HCT116 (cell line): ENCODE measurements around the gene CARD8. TPM values are rescaled to one million over a fixed set of nuclear protein-coding genes. Genes with fewer than 3 reads are reported as not detected.
"Not testable (repeated sequence)": the region's sequence is repeated elsewhere in the genome, so short reads cannot be mapped to it uniquely, and the experiment has no call there.

Source experiments
- ATAC-seq: fragments of 200-7000 bp; cut with Tn5 transposase; 2 replicates; pipeline ENCODE4 v1.9.1; 2020; ENCODE audit warnings: mild to moderate bottlenecking, moderate library complexity
- BruUV-seq: library from RNA; stranded (reverse); fragments of 400-500 nt; replicated peaks from 2 replicates; lab custom pipeline; 2021; lab: Mats Ljungman, UMichigan
- CTCF ChIA-PET: fragments of 300-600 bp; sonication (Branson Sonifier 250); formaldehyde crosslinking; loops from one replicate; lab custom pipeline; 2021; ENCODE audit warnings: antibody characterized with exemption; lab: Charles Lee
- POLR2A ChIA-PET: fragments of 300-600, 350-600 bp; sonication (Branson Sonifier 250); formaldehyde crosslinking; loops from one replicate; lab custom pipeline; 2021; ENCODE audit warnings: antibody characterized with exemption; lab: Charles Lee
- RAD21 ChIA-PET, 2 experiments: fragments of 300-600 bp; sonication (Branson Sonifier 250); formaldehyde crosslinking; loops; one replicate each; lab custom pipeline; 2023; ENCODE audit warnings: low total read pairs in 2 of 2; ENCODE audit not compliant: uncharacterized antibody in 2 of 2, unreplicated experiment in 2 of 2, low non-redundant PET in 1 of 2; lab: Charles Lee
- DNase-seq: peaks from one replicate; pipeline ENCODE4 v3.0.0-alpha.2; 2010; ENCODE audit warnings: low read depth, low spot score
- H2AFZ ChIP-seq: fragments of 200-600 bp; shearing (Covaris generic), sonication (generic); 2 replicates; pipeline ENCODE4 v1.6.1; 2017; ENCODE audit warnings: low read depth, mixed run types, mixed read lengths, antibody characterized with exemption, low read length; ENCODE audit not compliant: poor library complexity, severe bottlenecking
- H3K27ac ChIP-seq: 2 replicates; pipeline ENCODE4 v1.5.1; 2012; ENCODE audit warnings: low read depth, low read length
- H3K27me3 ChIP-seq: fragments of 200-600 bp; sonication (generic); 2 replicates; pipeline ENCODE4 v1.6.1; 2016; ENCODE audit warnings: mixed run types, low read length, mixed read lengths; ENCODE audit not compliant: insufficient read depth
- H3K36me3 ChIP-seq, 2 experiments: fragments of 200-500 bp in 1 of 2; fragments of 200-600 bp in 1 of 2; sonication (Bioruptor generic) in 1 of 2; sonication (generic) in 1 of 2; 2 replicates each; pipeline versions ENCODE4 v1.5.1 to v1.6.1; 2014 to 2016; ENCODE audit warnings: low read length in 2 of 2, inconsistent platforms in 1 of 2, mixed read lengths in 1 of 2, mixed run types in 1 of 2; ENCODE audit not compliant: insufficient read depth in 2 of 2, control insufficient read depth in 1 of 2
- H3K4me1 ChIP-seq, 2 experiments: fragments of 200-600 bp in 1 of 2; sonication (generic) in 1 of 2; 2 replicates each; pipeline versions ENCODE4 v1.5.1 to v1.6.1; 2012 to 2017; ENCODE audit warnings: low read length in 2 of 2, inconsistent platforms in 1 of 2, mild to moderate bottlenecking in 1 of 2, mixed read lengths in 1 of 2, mixed run types in 1 of 2, moderate library complexity in 1 of 2; ENCODE audit not compliant: insufficient read depth in 2 of 2, control insufficient read depth in 1 of 2
- H3K4me2 ChIP-seq: fragments of 200-600 bp; sonication (generic); 2 replicates; pipeline ENCODE4 v1.6.1; 2017; ENCODE audit warnings: mixed run types, low read length, mixed read lengths
- H3K4me3 ChIP-seq, 2 experiments: fragments of 200-600 bp in 1 of 2; sonication (generic) in 1 of 2; replicated peaks in 1 of 2; 2 replicates each; pipeline ENCODE4 v1.5.1; 2011 to 2016; ENCODE audit warnings: low read length in 2 of 2, control low read depth in 1 of 2, low read depth in 1 of 2, mild to moderate bottlenecking in 1 of 2, mixed read lengths in 1 of 2, mixed run types in 1 of 2
- H3K79me2 ChIP-seq: fragments of 200-600 bp; sonication (generic); 2 replicates; pipeline ENCODE4 v1.6.1; 2017; ENCODE audit warnings: mild to moderate bottlenecking, mixed run types, low read length, moderate library complexity, mixed read lengths; ENCODE audit not compliant: insufficient read depth
- H3K9ac ChIP-seq: fragments of 200-600 bp; sonication (generic); 2 replicates; pipeline ENCODE4 v1.6.1; 2016; ENCODE audit warnings: low read length, mixed read lengths
- H3K9me2 ChIP-seq: fragments of 200-600 bp; sonication (generic), shearing (Covaris generic); 2 replicates; pipeline ENCODE4 v1.6.1; 2017; ENCODE audit warnings: mixed run types, mild to moderate bottlenecking, moderate library complexity; ENCODE audit not compliant: insufficient read depth
- H3K9me3 ChIP-seq, 2 experiments: fragments of 200-500 bp in 1 of 2; fragments of 200-600 bp in 1 of 2; sonication (Bioruptor generic) in 1 of 2; sonication (generic) in 1 of 2; 2 replicates each; pipeline ENCODE4 v1.6.1; 2014 to 2017; ENCODE audit warnings: low read length in 2 of 2, mixed read lengths in 2 of 2, inconsistent platforms in 1 of 2, low read depth in 1 of 2, mild to moderate bottlenecking in 1 of 2, mixed run types in 1 of 2, moderate library complexity in 1 of 2; ENCODE audit not compliant: control insufficient read depth in 1 of 2, insufficient read depth in 1 of 2
- H4K20me1 ChIP-seq: fragments of 200-600 bp; sonication (generic), shearing (Covaris generic); 2 replicates; pipeline ENCODE4 v1.6.1; 2017; ENCODE audit warnings: mixed run types, mild to moderate bottlenecking, moderate library complexity; ENCODE audit not compliant: insufficient read depth
- EGR1 ChIP-seq: IDR thresholded peaks from 2 replicates; pipeline ENCODE4 v1.6.1; 2012; ENCODE audit warnings: low read depth
- ELF1 ChIP-seq: IDR thresholded peaks from 2 replicates; pipeline ENCODE4 v1.6.1; 2012; ENCODE audit warnings: low read depth, borderline replicate concordance
- POLR2A ChIP-seq: IDR thresholded peaks from 2 replicates; pipeline ENCODE4 v1.7.0; 2011; ENCODE audit warnings: borderline replicate concordance; ENCODE audit not compliant: insufficient read depth, insufficient read length; ENCODE audit errors: extremely low read depth
- SRF ChIP-seq: IDR thresholded peaks from 2 replicates; pipeline ENCODE4 v1.6.1; 2012; ENCODE audit warnings: low read depth
- intact Hi-C: fragments of 100-400 bp; cut with micrococcal nuclease; formaldehyde crosslinking; loops from 2 replicates; pipeline ENCODE4 v1.10.0; 2022
- total RNA-seq: library from RNA; stranded (reverse); gene quantifications from one replicate; pipeline ENCODE4 v1.2.1, GENCODE V29; 2021; ENCODE audit not compliant: unreplicated experiment

The CARD8 gene
- total RNA-seq, 1 experiment from 2014 or later, result 17.5 TPM

- Histone ChIP-seq H3K4me1 (peaks cover 2 to 39% of the 10 kb centered on the region in 2 experiments; a peak in 3 of 4 replicates), H3K9me3 (no peaks in the 10 kb centered on the region), H4K20me1 (no peaks in the 10 kb centered on the region), H3K36me3 (no peaks in the 10 kb centered on the region), H3K27me3 (no peaks in the 10 kb centered on the region), H3K4me3 (no peak overlapping the region), H3K79me2 (no peaks in the 10 kb centered on the region), H3K9ac (no peak overlapping the region), H2AFZ (no peak overlapping the region), H3K9me2 (no peaks in the 10 kb centered on the region), H3K27ac (no peak overlapping the region), H3K4me2 (peak overlapping the region; percentile 27)
- BruUV-seq, result no TSS peak
- RAD21 ChIA-PET, result no interaction called here
- DNase-seq (no peak), ATAC-seq (peak; percentile 53)
- POLR2A ChIA-PET, result interaction anchor here (0.8 to 1.8 kb wide), 3 partner anchors 20 to 21 kb away, joined by 3 to 4 read pairs (median 4); no protein-coding TSS in a partner anchor
- intact Hi-C loops, result loop anchor here (1.0 kb wide), 1 partner anchor 21 kb away; no protein-coding TSS in a partner anchor
- CTCF ChIA-PET, result interaction anchor here (0.7 to 1.5 kb wide), 4 partner anchors 17 to 26 kb away, joined by 3 to 6 read pairs (median 4); no protein-coding TSS in a partner anchor
- TF ChIP-seq ELF1, result no peak
- TF ChIP-seq POLR2A, result no peak
- TF ChIP-seq EGR1, result peak; percentile 66
- no peak for TF ChIP-seq SRF
These were observed 37.1 kb upstream of the CARD8 start for GRCh38 chr19:48292798-48293197.

DNA sequence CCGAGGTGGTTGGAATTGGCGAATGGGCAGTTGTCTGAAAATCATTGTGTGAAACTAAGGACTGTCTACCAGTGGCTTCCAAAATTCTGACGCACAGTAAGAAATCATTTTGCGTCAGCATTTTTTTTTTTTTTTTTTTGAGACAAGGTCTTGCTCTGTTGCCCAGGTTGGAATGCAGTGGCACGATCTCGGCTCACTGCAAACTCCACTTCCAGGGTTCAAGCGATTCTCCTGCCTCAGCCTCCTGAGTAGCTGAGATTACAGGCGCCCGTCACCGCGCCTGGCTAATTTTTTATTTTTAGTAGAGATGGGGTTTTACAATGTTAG lies 35.7 kb upstream of the CARD8 start:
- not testable (repeated sequence) for H3K9me2 ChIP-seq, H3K79me2 ChIP-seq, H3K36me3 ChIP-seq, H3K27ac ChIP-seq, H3K9ac ChIP-seq, H2AFZ ChIP-seq, DNase-seq, ATAC-seq, H3K9me3 ChIP-seq, H3K27me3 ChIP-seq, H4K20me1 ChIP-seq, BruUV-seq
- ChIA-PET POLR2A (interaction anchor here (1.8 kb wide), 1 partner anchor 20 kb away, joined by 4 read pairs; no protein-coding TSS in a partner anchor), RAD21 (interaction anchor here (0.6 kb wide), 2 partner anchors 16 to 19 kb away, joined by 3 read pairs; no protein-coding TSS in a partner anchor), CTCF (interaction anchor here (1.0 to 3.6 kb wide), 5 partner anchors 19 to 36 kb away, joined by 3 to 16 read pairs (median 4); partner anchors contain the start of gene CARD8)
- intact Hi-C loops, result loop anchor here (1.0 kb wide), 1 partner anchor 24 kb away; no protein-coding TSS in a partner anchor
- H3K4me2 ChIP-seq, result peak overlapping the region; percentile 100
- peaks cover 2 to 39% of the 10 kb centered on the region in 2 experiments; a peak in 3 of 4 replicates for H3K4me1 ChIP-seq
- peak overlapping the region; percentile 50 to 70; a peak in 2 of 4 replicates for H3K4me3 ChIP-seq
